ENCODE data around the gene KCNMA1.
"Not testable (repeated sequence)": the region's sequence is repeated elsewhere in the genome, so short reads cannot be mapped to it uniquely, and the experiment has no call there.

The KCNMA1 gene

DNA sequence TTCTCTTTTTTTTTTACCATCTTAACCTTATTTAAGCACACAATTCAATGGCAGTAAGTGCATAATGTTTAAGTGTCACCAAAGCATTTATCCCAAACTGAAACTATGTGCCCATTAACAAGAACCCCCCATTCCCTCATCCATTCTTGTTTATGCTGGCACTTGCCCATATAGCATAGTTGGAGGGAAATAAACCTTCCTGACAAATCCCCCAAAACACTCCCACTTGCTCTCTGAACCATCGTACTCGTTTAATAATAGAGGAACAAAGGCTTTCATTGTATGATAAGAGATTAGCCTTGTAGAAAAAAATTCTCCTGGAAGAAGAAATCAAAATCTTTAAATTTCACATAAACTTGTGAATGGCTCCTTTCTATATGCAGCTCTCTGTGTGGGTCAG is 26.4 kb upstream of the KCNMA1 start:
- no peak overlapping the region for H3K4me3 ChIP-seq (ENCODE audit: extremely low read depth, insufficient read depth, low read length, poor library complexity, severe bottlenecking)
- H3K27ac ChIP-seq (ENCODE audit: low read depth, low read length, severe bottlenecking): no peak overlapping the region
- peaks cover 12% of the 10 kb centered on the region for H3K9me3 ChIP-seq (ENCODE audit: control insufficient read depth, low read length)
- WGBS, 2 experiments (ENCODE audit: insufficient coverage in 2 of 2): no CpG with 5 or more reads among the region's 2 CpGs
- no peaks in the 10 kb centered on the region for H3K36me3 ChIP-seq (ENCODE audit: control insufficient read depth, insufficient read depth, low read length)
- peaks cover 3% of the 10 kb centered on the region for H3K4me1 ChIP-seq (ENCODE audit: control insufficient read depth, insufficient read depth, low read length, poor library complexity, severe bottlenecking)

DNA sequence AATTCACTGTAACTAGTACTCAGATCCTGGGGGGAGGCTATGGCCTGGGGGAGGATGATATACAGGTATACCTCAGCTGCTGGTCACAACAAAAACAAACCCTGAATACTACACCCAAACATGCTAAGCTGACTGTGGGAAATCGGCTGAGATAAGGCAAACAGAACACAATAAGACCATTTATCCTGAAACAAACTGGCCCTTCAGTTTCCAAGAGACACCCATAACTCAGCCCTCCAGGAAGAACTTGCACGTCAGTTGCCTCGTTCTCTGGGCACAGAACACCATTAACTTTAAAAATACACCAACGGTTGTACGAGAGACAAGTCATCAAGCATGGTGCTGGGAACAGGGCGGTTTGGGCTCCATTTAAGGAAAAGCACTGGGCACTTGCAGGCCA is 24.1 kb upstream of the KCNMA1 start:
- no peak overlapping the region for H3K4me3 ChIP-seq (ENCODE audit: extremely low read depth, insufficient read depth, low read length, poor library complexity, severe bottlenecking)
- peaks cover 3% of the 10 kb centered on the region for H3K4me1 ChIP-seq (ENCODE audit: control insufficient read depth, insufficient read depth, low read length, poor library complexity, severe bottlenecking)
- H3K9me3 ChIP-seq (ENCODE audit: control insufficient read depth, low read length): peaks cover 25% of the 10 kb centered on the region
- H3K36me3 ChIP-seq (ENCODE audit: control insufficient read depth, insufficient read depth, low read length): no peaks in the 10 kb centered on the region
- peak overlapping the region; percentile 36 for H3K27ac ChIP-seq (ENCODE audit: low read depth, low read length, severe bottlenecking)
- 87 to 99% methylated on average over 6 of the region's 6 CpGs for WGBS, 2 experiments (ENCODE audit: insufficient coverage in 2 of 2)

DNA sequence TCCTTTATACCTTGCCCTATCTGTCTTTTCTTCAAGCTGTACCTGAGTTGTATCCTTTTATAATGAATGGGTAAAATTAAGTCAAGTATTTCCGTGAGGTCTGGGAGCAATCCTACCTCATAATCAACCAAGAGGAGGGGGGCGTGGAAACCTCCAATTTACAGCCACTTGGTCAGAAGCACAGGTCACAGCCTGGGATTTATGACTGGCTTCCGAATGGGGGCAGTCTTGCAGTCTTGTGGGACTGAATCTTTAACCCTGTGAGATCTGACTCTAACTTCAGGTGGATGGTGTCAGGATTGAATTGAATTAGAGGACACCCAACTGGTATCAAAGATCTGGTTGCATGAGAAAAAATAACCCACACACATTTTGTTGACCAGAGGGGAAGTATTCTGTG is 23.5 kb upstream of the KCNMA1 start:
- Histone ChIP-seq H3K4me3 (ENCODE audit: extremely low read depth, insufficient read depth, low read length, poor library complexity, severe bottlenecking) (no peak overlapping the region), H3K9me3 (ENCODE audit: control insufficient read depth, low read length) (peaks cover 25% of the 10 kb centered on the region), H3K36me3 (ENCODE audit: control insufficient read depth, insufficient read depth, low read length) (no peaks in the 10 kb centered on the region), H3K27ac (ENCODE audit: low read depth, low read length, severe bottlenecking) (no peak overlapping the region), H3K4me1 (ENCODE audit: control insufficient read depth, insufficient read depth, low read length, poor library complexity, severe bottlenecking) (peaks cover 3% of the 10 kb centered on the region)
- 60% methylated on average over 1 of the region's 3 CpGs; no CpG with 5 or more reads in 1 of the 2 experiments for WGBS, 2 experiments (ENCODE audit: insufficient coverage in 2 of 2)

DNA sequence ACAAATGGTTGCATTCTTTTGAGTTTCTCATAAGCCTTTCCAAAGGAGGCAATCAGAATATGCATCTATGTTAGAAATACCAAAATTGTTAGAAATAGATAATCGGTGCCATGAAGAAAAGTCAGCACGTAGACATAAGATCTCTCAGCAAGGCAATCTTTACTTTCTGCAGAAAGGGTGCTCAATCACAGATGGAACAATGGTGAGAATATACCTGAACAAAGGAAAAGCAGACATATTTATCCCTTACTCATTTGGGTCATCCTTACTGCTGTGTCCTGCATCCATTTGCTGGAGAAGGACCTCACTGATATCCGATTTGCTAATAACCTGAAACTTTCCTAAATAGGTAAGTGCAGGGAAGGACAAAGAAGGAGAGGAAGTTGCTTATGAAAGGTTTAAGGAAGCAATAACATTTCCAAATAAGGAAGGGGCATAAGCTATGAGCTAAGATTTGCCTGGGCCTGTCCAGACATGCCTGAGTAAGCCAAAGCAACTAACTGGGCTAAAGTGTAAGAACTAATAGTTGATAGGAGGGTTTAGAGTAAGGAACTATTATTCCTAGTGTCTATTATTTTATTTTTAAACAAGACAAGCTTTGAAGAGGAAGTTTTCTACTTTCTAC is 21.6 kb upstream of the KCNMA1 start:
- H3K27ac ChIP-seq (ENCODE audit: low read depth, low read length, severe bottlenecking): not testable (repeated sequence)
- WGBS, 2 experiments (ENCODE audit: insufficient coverage in 2 of 2): 100% methylated on average over 2 of the region's 3 CpGs; no CpG with 5 or more reads in 1 of the 2 experiments

DNA sequence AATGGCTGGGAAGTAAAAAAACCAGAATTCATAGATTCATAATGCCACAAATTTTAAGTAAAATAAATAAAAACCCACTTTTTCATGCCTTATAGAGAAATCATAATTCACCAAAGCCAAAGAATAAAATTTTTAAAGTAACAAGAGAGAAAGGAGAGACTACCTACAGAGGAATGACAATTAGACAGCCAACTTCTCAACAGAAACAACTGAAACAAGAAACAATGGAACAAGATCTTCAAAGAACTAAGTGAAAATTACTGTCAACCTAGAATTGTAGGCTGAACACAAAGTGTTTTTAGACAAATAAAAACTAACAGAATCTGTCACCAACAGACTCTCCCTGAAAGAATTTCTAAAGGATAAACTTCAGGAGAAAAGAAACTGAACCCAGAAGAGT is 15.6 kb upstream of the KCNMA1 start:
- Histone ChIP-seq H3K4me1 (ENCODE audit: control insufficient read depth, insufficient read depth, low read length, poor library complexity, severe bottlenecking) (no peaks in the 10 kb centered on the region), H3K36me3 (ENCODE audit: control insufficient read depth, insufficient read depth, low read length) (no peaks in the 10 kb centered on the region), H3K9me3 (ENCODE audit: control insufficient read depth, low read length) (peaks cover 5% of the 10 kb centered on the region), H3K4me3 (ENCODE audit: extremely low read depth, insufficient read depth, low read length, poor library complexity, severe bottlenecking) (no peak overlapping the region), H3K27ac (ENCODE audit: low read depth, low read length, severe bottlenecking) (no peak overlapping the region)

More for the DNA sequence above, 21.6 kb upstream of the KCNMA1 start:
- H3K4me3 ChIP-seq (ENCODE audit: extremely low read depth, insufficient read depth, low read length, poor library complexity, severe bottlenecking); H3K36me3 ChIP-seq (ENCODE audit: control insufficient read depth, insufficient read depth, low read length); H3K4me1 ChIP-seq (ENCODE audit: control insufficient read depth, insufficient read depth, low read length, poor library complexity, severe bottlenecking): not testable (repeated sequence)
- peaks cover 25% of the 10 kb centered on the region for H3K9me3 ChIP-seq (ENCODE audit: control insufficient read depth, low read length)

DNA sequence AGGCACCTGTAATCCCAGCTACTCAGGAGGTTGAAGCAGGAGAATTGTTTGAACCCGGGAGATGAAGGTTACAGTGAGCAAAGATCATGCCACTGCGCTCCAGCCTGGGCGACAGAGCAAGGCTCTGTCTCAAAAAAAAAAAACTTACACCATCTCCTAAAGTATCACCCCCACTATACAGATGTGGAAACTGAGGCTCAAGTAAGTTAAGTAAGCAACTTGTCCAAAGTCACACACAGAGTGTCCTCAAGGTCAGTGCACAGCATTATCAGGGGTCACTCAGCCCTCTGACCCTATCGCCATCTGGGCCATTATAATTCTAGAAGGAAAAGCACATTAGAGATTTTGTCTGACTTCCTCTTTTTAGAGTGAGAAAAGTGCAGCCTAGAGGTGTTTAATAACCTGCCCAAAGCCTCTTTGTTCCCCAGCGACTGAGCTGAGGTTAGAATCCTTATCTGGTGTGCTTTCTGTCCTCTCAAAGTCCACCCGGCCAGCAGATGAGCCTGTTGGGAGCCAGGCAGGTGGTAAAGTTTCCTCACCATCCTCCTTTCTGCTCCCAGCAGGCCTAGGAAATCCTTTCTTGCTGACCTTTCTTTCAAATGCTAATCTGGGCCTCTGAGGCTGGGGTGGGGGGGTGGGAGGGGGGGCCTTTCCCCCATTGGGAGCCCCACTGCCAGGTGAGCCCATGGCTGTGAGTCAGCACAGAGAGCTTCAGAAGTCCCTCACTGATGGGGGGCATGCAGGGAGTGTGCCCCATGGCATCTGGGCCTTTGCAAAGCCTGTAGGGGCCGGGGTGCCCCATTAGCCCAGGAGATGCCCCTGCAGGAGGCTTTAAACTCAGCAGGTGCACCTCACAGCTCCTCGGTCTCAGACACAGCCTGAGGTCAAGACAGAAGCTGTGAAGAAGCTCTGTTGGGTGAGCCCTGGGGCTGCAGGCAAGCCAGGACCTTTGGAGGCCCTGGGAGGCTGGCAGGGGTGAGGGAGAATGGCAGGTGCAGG is 12.0 kb upstream of the KCNMA1 start:
- peaks cover 3% of the 10 kb centered on the region for H3K9me3 ChIP-seq (ENCODE audit: control insufficient read depth, low read length)
- H3K4me1 ChIP-seq (ENCODE audit: control insufficient read depth, insufficient read depth, low read length, poor library complexity, severe bottlenecking): no peaks in the 10 kb centered on the region
- H3K36me3 ChIP-seq (ENCODE audit: control insufficient read depth, insufficient read depth, low read length): no peaks in the 10 kb centered on the region
- WGBS, 2 experiments (ENCODE audit: insufficient coverage in 2 of 2): 48 to 49% methylated on average over 5 to 6 of the region's 8 CpGs
- no peak overlapping the region for H3K4me3 ChIP-seq (ENCODE audit: extremely low read depth, insufficient read depth, low read length, poor library complexity, severe bottlenecking)
- H3K27ac ChIP-seq (ENCODE audit: low read depth, low read length, severe bottlenecking): no peak overlapping the region

DNA sequence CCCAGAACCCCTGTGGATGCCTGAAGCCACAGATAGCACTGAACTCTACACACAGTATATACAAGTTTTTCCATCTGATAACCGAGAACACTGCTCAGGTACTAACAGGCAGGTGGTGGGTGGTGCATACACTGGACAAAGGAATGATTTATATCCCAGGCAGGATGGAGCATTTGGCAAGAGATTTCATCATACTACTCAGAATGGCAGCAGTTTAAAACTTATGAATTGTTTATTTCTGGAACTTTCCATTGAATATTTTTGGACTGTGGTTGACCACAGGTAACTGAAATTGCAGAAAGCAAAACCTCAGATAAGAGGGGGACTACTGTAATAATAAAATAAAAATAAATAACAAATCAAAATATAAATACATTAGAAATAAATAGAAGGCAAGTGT is 10.9 kb upstream of the KCNMA1 start:
- no CpG with 5 or more reads among the region's 1 CpG for WGBS, 2 experiments (ENCODE audit: insufficient coverage in 2 of 2)
- H3K4me1 ChIP-seq (ENCODE audit: control insufficient read depth, insufficient read depth, low read length, poor library complexity, severe bottlenecking): no peaks in the 10 kb centered on the region
- no peak overlapping the region for H3K27ac ChIP-seq (ENCODE audit: low read depth, low read length, severe bottlenecking)
- H3K9me3 ChIP-seq (ENCODE audit: control insufficient read depth, low read length): peaks cover 9% of the 10 kb centered on the region
- no peak overlapping the region for H3K4me3 ChIP-seq (ENCODE audit: extremely low read depth, insufficient read depth, low read length, poor library complexity, severe bottlenecking)
- H3K36me3 ChIP-seq (ENCODE audit: control insufficient read depth, insufficient read depth, low read length): no peaks in the 10 kb centered on the region

DNA sequence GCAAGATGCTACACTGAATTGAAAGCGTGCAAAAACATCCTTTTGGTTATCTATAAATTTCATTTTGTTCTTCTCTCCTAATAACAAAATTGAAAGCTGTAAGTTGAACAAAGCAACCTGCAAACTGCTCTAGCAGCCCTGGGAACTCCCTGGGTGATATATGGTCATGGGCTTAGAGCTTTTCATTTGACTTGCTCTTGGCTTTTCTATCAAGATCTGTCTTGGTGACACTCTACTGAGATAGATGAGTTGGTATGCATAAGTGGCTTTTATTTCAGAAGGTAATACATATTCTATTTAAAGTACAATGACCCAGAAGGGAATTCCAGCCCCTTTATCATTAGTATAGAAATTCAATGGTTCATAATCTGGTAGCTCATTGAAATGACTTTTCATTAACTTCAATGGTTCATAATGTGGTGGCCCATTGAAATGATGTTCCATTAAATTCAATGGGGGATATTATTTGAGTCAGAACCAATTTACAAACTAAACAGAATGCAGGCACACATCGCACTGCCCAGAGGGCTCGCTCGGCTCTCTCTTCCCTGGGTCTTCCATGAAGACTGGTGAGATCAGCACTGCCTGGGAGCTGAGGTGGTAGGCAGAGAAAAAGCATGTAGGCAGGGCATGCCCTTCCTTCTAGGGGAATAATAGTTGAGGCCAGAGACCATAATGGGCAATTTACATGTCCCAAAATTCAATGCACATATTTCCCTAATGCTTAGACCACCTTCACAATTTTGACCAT is 10.1 kb upstream of the KCNMA1 start:
- Histone ChIP-seq H3K4me3 (ENCODE audit: extremely low read depth, insufficient read depth, low read length, poor library complexity, severe bottlenecking) (no peak overlapping the region), H3K9me3 (ENCODE audit: control insufficient read depth, low read length) (peaks cover 9% of the 10 kb centered on the region), H3K36me3 (ENCODE audit: control insufficient read depth, insufficient read depth, low read length) (no peaks in the 10 kb centered on the region), H3K4me1 (ENCODE audit: control insufficient read depth, insufficient read depth, low read length, poor library complexity, severe bottlenecking) (no peaks in the 10 kb centered on the region), H3K27ac (ENCODE audit: low read depth, low read length, severe bottlenecking) (no peak overlapping the region)
- WGBS, 2 experiments (ENCODE audit: insufficient coverage in 2 of 2): 100% methylated on average over 4 of the region's 4 CpGs; no CpG with 5 or more reads in 1 of the 2 experiments

DNA sequence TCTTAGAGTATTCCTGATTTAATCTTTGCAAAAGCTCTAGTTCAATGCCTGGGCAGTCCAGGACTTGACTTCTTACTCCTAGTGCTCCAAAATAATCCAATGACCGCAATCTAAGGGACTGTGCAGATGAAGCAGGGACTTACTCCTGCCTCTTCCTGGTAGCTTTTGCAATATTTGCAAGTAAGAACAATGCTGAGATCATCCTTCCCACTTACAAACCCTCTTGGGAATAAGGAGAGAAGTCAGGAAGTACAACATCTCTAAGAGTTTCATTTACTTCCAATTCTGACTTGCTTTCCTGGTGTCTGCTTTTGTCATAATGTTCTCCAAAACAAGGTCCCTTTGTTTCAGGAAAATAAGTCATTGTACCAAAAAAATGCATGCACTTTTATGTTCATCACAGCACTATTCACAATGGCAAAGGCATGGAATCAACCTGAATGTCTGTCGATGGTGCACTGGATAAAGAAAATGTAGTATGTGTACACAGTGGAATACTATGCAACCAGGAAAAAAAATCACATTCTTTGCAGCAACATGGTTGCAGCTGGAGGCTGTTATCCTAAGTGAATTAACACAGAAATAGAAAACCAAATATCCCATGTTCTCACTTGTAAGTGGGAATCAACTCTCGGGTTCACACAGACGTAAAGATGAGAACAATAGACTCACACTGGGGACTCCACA is 7.1 kb upstream of the KCNMA1 start:
- Histone ChIP-seq H3K27ac (ENCODE audit: low read depth, low read length, severe bottlenecking) (no peak overlapping the region), H3K4me3 (ENCODE audit: extremely low read depth, insufficient read depth, low read length, poor library complexity, severe bottlenecking) (no peak overlapping the region), H3K4me1 (ENCODE audit: control insufficient read depth, insufficient read depth, low read length, poor library complexity, severe bottlenecking) (peaks cover 5% of the 10 kb centered on the region), H3K36me3 (ENCODE audit: control insufficient read depth, insufficient read depth, low read length) (no peaks in the 10 kb centered on the region), H3K9me3 (ENCODE audit: control insufficient read depth, low read length) (peaks cover 9% of the 10 kb centered on the region)
- 95% methylated on average over 4 of the region's 4 CpGs; no CpG with 5 or more reads in 1 of the 2 experiments for WGBS, 2 experiments (ENCODE audit: insufficient coverage in 2 of 2)

DNA sequence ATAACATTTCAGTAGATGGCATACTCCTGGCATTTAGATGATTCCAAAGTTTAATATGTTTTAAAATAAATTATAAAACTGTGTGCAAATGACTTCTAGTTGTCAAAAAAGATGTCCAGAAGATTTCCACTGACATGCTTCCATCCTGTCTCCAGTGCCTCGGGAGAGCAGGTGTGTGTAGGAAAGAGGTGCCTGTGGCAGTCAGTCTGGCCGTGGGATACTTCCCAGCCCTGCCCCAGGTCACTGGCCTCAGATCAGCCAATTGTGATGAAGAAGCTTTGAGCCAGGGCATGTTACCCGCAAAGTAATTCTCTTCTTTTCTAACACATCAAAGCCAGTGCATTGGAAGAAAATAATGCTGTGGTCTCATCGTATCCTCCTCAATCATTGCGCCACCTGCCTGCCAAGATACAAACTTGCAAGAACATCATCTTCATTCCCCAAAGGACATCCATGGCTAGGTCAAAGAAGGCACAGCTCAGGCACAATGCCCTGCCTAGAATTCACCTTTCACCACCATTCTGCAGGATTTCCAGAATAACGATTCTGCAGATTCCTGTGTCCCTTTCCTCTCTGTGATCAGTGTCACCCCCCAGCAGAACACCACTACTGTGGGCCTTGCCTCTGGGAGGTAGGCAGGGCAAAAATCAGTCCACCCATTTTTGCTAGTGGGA is 6.3 kb upstream of the KCNMA1 start:
- no peak overlapping the region for H3K4me3 ChIP-seq (ENCODE audit: extremely low read depth, insufficient read depth, low read length, poor library complexity, severe bottlenecking)
- H3K9me3 ChIP-seq (ENCODE audit: control insufficient read depth, low read length): peaks cover 9% of the 10 kb centered on the region
- WGBS, 2 experiments (ENCODE audit: insufficient coverage in 2 of 2): 28 to 36% methylated on average over 4 to 6 of the region's 6 CpGs
- H3K27ac ChIP-seq (ENCODE audit: low read depth, low read length, severe bottlenecking): no peak overlapping the region
- H3K36me3 ChIP-seq (ENCODE audit: control insufficient read depth, insufficient read depth, low read length): no peaks in the 10 kb centered on the region
- H3K4me1 ChIP-seq (ENCODE audit: control insufficient read depth, insufficient read depth, low read length, poor library complexity, severe bottlenecking): peaks cover 7% of the 10 kb centered on the region

All from mesodermal cell (in vitro differentiated cells).